Fibroblast of villous mesenchyme (primary cell): ENCODE data around the gene ATAD1. TPM values are rescaled to one million over a fixed set of nuclear protein-coding genes. Genes with fewer than 3 reads are reported as not detected.
"Not testable (repeated sequence)": the region's sequence is repeated elsewhere in the genome, so short reads cannot be mapped to it uniquely, and the experiment has no call there.

Experiments
- DNase-seq: peaks from one replicate; pipeline ENCODE4 v3.0.0-alpha.2; 2010; ENCODE audit warnings: low read depth
- H3K4me3 ChIP-seq: 2 replicates; pipeline ENCODE4 v1.5.1; 2011; ENCODE audit warnings: low read depth, mild to moderate bottlenecking, low read length
- total RNA-seq: library from RNA; depleted of rRNA; stranded (reverse); fragments of >200 nt; gene quantifications from 2 replicates; pipeline ENCODE4 v1.2.3, GENCODE V29; 2012
- TF ChIP-seq, protein P1 (sequence below): IDR thresholded peaks from 2 replicates; pipeline ENCODE4 v1.5.1; 2012; ENCODE audit warnings: low read depth, mild to moderate bottlenecking, low read length; ENCODE audit not compliant: insufficient read depth

Gene ATAD1
- total RNA-seq, 1 donor = 51.8 TPM

DNA sequence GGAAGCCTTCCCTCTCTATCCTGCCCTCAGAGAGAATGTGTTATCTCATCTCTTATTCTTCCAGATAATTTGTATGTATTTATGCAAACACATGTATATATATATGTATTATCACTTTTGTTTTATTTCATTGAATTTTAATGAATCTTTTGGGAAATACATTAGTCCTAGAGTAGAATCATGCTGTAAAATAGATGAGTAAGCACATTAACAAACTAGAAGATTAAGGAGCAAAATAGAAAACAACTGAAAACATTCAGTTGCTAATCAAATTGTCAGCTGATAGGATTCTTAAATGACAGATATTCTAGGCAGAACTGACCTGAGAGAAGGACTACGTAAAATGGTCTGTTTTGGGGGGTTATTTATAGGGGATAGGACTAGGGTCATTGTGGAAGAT lies 34.1 kb upstream of the ATAD1 start:
- TF ChIP-seq, protein P1, sequence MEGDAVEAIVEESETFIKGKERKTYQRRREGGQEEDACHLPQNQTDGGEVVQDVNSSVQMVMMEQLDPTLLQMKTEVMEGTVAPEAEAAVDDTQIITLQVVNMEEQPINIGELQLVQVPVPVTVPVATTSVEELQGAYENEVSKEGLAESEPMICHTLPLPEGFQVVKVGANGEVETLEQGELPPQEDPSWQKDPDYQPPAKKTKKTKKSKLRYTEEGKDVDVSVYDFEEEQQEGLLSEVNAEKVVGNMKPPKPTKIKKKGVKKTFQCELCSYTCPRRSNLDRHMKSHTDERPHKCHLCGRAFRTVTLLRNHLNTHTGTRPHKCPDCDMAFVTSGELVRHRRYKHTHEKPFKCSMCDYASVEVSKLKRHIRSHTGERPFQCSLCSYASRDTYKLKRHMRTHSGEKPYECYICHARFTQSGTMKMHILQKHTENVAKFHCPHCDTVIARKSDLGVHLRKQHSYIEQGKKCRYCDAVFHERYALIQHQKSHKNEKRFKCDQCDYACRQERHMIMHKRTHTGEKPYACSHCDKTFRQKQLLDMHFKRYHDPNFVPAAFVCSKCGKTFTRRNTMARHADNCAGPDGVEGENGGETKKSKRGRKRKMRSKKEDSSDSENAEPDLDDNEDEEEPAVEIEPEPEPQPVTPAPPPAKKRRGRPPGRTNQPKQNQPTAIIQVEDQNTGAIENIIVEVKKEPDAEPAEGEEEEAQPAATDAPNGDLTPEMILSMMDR = no peak
- no peak overlapping the region for H3K4me3 ChIP-seq
- DNase-seq = no peak

DNA sequence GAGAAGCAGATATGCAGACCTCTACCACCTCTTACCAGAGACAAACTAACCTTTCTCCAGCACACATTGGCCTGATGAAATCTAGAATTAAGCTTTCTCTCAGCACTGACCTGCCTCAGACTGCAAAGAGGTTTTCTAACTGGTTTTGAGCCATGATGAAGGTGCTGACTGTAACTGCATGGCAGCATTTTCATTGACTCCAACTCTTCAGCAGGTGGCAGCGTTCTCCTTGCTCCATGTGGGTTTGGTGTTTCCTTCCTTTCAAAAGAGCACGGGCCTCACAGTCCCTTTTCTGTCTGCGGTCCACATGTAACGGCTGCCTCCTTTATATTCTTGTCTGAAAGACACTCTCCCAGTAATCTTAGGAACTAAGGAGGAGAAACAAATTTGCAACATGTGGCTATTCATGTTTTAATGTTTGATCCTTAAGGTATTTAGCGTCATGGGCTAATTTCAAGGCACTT lies 32.7 kb upstream of the ATAD1 start:
- no peak overlapping the region for H3K4me3 ChIP-seq
- peak; percentile 68 for DNase-seq
- TF ChIP-seq, protein P1 = peak; percentile 79

DNA sequence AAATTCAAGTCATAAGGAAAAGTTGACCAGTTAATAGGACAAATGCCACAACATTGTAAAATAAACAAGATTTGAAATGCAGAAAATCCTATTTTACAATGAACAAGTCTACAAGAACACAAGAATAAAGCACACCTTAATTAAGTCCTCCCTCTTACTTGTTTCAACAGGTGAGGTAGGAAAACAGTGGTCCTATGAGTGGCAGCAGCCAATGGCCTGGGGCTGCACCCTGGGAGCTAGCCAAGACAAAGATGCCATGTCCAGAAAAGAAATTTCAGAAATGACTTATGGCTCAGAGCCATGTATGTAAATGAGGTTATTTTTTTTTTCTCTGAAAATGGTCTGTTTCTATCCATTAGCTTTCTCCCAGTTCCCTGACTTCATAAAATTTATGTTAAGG lies 31.0 kb upstream of the ATAD1 start:
- DNase-seq = no peak
- H3K4me3 ChIP-seq = no peak overlapping the region
- TF ChIP-seq, protein P1 = no peak

DNA sequence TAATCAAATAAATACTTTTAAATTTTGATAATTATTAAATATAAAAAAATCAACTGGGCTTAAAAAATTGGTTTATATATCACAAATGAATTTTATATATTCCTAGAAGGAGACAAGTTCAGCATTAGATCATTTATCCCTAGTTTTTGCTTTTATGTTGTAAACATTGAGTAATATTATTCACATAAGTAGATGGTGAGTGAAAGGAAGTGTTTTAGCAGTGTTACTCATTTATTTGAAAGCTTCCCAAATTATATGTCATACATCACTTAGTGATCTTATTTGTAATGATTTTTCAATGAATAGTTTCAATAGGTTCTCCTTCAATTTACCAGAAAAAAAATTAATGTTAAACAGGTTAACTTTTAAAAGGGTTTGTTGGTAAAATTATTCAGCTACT lies 29.5 kb upstream of the ATAD1 start:
- DNase-seq = no peak
- TF ChIP-seq, protein P1 = no peak
- no peak overlapping the region for H3K4me3 ChIP-seq

DNA sequence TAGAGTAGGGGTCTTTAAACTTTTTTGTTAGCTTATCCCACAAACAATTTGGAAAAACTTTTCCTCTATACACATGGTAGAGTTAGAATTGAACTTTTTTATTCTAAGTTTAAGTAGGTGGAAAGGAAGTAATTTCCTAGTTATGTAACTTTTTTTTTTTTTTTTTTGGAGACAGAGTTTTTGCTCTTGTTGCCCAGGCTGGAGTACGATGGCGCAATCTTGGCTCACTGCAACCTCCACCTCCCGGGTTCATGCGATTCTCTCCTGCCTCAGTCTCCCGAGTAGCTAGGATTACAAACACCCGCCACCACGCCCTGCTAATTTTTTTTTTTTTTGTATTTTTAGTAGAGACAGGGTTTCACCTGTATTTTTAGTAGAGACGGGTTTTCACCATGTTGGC lies 28.7 kb upstream of the ATAD1 start:
- H3K4me3 ChIP-seq, DNase-seq: not testable (repeated sequence)

DNA sequence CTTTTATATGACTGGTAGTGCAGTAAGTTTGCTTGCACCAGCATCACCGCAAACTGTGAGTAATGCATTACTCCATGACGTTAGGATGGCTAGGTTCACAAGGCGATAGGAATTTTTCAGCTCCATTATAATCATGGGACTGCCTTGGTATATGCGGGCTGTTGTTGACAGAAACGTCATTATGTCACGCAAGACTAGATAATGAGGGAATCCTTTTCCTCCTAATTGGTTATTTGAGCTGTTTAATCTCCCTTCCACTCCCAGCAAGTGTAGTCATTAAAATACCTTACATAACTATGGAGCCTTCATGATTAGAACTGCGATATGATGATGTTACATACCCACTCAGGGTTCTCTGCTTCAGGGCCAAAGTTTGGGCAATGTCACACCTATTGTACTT lies 28.0 kb upstream of the ATAD1 start:
- TF ChIP-seq, protein P1 = no peak
- no peak overlapping the region for H3K4me3 ChIP-seq
- DNase-seq = peak; percentile 81

DNA sequence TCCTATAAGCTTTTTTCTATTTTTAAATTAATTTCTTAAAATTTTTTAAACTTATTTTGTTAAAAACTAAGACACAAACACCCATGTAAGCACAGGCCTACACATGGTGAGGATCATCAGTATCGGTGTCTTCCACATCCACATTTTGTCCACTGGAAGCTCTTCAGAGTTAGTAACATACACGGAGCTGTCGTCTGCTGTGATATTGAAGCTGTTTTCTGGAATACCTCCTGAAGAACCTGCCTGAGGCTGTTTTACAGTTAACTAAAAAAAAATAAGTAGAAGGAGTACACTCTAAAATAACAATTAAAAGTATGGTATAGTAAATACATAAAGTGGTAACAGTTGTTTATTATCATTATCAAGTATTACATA lies 27.6 kb upstream of the ATAD1 start:
- TF ChIP-seq, protein P1 = no peak
- no peak for DNase-seq
- no peak overlapping the region for H3K4me3 ChIP-seq
